ENCODE results near the gene BCKDHA.
"Not testable (repeated sequence)": the region's sequence is repeated elsewhere in the genome, so short reads cannot be mapped to it uniquely, and the experiment has no call there.

Gene BCKDHA

GRCh38 chr19:41408256-41408655 lies 10.6 kb downstream of the BCKDHA start:
- no peak for DNase-seq

DNA sequence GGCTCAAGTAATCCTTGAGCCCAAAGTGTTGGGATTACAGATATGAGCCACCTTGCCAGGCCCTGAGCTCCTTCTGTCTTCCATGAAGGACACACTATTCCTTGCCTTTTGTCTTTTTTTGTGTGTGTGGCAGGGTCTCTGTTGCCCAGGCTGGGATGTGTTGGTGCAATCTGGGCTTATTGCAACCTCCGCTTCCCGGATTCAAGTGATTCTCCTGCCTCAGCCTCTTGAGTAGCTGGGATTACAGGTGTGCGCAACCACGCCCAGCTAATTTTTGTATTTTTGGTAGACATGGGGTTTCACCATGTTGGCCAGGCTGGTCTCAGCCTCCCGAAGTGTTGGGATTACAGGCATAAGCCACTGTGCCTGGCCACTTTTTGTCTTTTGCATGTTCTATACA lies 11.2 kb downstream of the BCKDHA start:
- not testable (repeated sequence) for DNase-seq

GRCh38 chr19:41409288-41409687 lies 11.7 kb downstream of the BCKDHA start:
- DNase-seq: no peak

DNA sequence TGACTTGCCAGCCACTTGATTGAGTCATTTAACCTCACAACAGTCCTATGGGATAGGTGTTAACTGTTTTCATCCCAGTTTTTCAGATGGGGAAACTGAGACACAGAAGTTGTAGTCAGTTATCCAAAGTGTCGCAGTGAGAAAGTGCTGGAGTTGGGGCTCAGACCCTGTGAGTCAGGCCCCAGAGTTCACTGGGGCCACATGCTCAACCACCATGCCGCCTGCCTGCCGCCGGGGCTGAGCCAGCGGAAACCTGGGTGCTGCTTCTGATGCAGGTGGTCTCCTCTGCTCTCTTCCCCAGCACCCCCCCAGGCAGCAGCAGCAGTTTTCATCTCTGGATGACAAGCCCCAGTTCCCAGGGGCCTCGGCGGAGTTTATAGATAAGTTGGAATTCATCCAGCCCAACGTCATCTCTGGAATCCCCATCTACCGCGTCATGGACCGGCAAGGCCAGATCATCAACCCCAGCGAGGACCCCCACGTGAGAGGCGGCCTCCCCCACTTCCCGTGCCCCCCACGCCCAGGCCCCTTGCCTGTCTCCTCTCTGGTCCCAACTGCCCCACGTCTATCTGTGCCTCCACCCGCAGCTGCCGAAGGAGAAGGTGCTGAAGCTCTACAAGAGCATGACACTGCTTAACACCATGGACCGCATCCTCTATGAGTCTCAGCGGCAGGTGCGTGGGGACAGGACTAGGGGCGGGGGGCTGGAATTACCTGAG lies 12.9 kb downstream of the BCKDHA start:
- DNase-seq: no peak

DNA sequence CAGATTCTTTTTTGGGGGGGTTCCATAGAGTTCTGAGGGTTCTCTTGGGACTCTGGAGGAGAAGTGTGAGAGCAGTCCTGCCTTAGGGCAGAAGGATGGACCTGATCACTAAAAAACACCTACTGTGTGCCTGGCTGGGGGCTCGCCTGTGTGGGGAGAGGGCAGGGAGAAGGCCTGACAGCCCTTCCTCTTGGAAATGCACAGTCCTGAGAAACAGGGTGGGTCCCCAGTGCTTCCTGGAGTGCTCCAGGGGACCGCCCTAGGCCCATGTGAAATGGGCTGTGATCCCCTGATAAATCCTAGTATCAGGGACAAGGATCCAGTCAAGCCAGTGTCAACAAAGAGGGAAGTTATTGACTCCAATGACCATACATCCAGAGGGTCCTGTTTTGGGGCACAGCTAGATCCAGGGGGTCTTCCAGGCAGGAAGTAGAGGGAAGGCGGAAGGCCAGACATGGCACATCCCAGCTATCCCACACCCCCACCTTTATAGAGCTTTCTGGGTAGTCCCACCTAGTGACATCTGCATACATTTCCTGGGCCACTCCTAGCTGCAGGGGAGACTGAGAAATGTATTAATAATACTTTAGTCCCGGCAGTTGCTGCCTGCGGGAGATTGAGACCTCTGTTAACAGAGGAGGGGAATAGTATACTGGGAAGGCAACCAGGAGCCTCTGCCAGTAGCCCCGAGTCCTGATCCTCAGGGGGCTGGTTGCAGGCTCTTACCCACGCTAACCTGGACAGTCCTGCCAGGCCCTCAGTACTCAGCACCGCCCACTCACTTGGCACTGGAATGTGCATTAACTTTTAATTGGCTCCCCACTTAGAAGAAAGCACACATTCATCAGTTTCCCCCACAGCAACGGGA lies 13.7 kb downstream of the BCKDHA start:
- no peak for DNase-seq

DNA sequence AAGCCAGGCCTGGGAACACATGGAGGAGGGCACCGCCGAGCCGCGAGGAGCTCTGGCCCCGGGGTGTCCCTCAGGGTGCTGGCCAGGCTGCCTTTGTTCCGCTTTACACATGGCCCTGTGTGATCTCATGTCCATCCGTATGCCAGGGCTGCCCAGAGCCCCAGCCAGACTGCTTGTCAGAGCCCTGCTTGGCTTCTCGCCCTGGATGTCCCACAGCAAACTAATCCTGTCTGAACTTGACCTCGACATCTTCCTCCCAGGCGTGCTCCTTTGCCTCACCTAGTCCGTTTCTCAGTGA lies 14.3 kb downstream of the BCKDHA start:
- DNase-seq: no peak

DNA sequence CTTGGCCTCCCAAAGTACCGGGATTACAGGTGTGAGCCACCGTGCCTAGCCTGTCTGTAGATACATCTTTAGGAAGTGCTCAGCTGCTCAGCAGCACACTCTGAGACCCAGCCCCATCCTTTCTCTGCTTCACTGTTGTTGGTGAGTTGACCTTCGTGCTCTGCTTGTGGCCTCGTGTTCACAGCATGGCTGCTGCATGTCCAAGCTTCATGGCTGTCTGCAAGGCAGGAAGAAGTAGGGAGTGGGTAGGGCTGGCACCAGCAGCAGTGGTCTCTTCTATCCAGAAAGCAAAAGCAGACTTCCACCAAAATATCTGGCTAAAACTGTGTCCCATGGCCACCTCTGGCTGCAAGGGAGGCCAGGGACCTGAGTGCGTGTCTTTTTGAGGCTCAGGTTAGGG lies 15.3 kb downstream of the BCKDHA start:
- no peak for DNase-seq

- no peak for DNase-seq
These were observed 16.3 kb downstream of the BCKDHA start for GRCh38 chr19:41413947-41414346.

DNA sequence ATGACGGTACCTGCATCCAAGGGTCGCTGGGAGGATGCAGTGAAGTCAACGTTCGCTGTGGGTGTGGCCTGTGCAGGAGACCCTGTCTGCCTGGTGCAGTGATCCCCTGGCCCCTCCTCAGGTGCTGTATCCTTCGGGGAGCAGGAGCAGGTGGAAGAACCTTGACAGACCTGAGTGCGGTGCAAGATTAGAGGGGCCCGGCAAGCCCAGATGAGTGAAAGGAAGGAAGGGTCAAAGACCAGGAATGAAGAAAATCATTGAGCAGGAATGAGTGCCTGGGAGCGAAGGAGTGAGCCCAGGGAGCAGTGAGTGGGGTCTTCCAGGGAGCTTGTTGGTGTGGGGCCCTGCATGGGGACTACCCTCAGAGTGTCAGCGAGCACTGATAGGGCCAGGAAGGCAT lies 16.8 kb downstream of the BCKDHA start:
- DNase-seq: no peak

DNA sequence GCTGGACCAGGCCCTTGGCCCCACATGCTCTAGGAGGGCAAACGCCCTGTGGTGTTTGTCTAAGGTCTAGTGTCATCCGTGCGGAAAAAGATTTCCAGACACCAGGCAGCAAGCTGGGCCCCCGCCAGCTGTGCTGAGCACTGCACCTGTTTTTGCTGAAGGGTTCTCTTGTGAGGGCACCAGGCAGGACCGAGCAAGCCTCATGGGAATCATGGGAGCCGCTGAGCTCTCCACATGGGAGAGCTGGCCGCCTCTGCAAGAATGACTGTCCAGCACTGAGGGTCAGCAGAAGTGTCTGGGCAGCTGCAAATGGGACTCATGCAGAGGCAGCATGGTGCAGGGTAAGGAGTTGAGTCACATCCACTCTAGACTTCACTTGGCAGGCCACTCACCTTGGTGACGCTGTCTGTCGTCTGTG lies 17.5 kb downstream of the BCKDHA start:
- no peak for DNase-seq

DNA sequence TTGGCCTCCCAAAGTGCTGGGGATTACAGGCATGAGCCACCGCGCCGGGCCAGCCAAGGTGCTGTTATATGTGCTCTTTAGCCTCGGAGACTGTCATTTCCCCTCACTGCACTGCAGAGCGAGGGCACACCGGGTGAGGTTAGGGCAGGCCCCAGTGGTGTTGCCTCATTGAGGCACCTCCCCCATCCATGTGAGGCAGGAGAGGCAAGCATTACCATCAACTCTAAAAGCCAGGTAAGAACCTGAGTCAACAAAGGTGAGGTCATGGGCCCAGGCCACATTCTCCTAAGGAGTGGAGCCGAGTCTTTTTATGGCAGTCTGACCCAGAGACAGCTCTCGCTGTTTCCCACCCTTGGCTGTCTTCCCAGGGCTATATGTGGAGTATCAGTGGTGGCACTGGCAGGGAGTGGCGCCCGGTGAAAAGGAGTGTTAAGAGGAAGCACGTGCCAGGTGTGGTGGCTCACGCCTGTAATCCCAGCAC lies 18.6 kb downstream of the BCKDHA start:
- DNase-seq: no peak

GRCh38 chr19:41420101-41420880 lies 22.7 kb downstream of the BCKDHA start:
- DNase-seq: no peak

DNA sequence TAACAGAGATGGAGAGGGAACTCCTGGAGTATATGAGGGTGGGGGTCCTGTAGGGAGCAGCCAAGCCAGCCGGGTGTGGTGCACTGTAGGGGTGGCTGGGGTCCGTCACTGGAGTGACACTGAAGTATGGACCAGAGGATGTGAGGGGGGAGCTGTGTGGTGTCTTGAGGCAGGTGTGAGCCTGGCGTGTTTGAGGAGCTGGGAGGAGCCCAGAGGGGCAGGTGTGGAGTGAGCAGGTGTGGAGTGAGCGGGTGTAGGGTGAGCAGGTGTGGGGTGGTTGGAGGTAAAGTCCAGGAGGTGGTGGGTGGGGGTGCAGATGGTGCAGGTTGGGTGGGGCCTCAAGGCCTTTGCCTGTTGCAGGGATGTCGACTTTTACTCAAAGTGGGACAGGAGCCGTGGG lies 23.7 kb downstream of the BCKDHA start:
- no peak for DNase-seq

DNA sequence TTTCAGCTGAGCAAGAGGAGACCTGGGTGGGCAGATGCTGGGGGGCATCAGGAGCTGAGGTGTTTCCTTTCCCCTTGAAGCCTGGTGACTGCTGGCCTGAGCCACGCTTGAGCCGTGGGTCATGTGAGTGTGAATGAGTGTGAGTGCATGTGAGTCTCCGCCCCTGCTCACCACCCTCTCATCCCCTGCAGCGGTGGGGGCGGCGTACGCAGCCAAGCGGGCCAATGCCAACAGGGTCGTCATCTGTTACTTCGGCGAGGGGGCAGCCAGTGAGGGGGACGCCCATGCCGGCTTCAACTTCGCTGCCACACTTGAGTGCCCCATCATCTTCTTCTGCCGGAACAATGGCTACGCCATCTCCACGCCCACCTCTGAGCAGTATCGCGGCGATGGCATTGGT lies 24.4 kb downstream of the BCKDHA start:
- no peak for DNase-seq

- no peak for DNase-seq
These were observed 24.8 kb downstream of the BCKDHA start for GRCh38 chr19:41422456-41422855.

DNA sequence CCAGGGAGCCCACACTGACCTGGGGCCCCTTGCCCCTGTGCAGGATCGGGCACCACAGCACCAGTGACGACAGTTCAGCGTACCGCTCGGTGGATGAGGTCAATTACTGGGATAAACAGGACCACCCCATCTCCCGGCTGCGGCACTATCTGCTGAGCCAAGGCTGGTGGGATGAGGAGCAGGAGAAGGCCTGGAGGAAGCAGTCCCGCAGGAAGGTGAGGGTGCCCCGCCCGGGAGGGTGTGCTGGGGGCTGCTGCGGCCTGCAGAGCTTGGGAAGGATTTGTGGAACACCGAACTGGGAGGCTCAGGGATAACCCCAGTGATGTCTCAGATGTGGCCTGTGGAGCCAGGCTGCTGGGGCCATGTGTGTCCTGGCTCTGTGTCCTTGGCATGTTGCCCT lies 25.3 kb downstream of the BCKDHA start:
- DNase-seq: no peak

GRCh38 chr19:41424335-41425173 lies 26.9 kb downstream of the BCKDHA start:
- DNase-seq: no peak

- DNase-seq: no peak
These were observed 27.8 kb downstream of the BCKDHA start for GRCh38 chr19:41425174-41426115.

GRCh38 chr19:41426116-41426841 lies 28.7 kb downstream of the BCKDHA start:
- peak; percentile 9 for DNase-seq

- peak; percentile 63 for DNase-seq
These were observed 29.5 kb downstream of the BCKDHA start, which contains the start of gene B3GNT8 for GRCh38 chr19:41426952-41427646. Gene B3GNT8, minus strand, starts transcription at chr19:41427374. Its CDS starts 596 bp downstream, at chr19:41426778.
